ENCODE results near the gene TDRD12. TPM values are rescaled to one million over a fixed set of nuclear protein-coding genes. Genes with fewer than 3 reads are reported as not detected.

TDRD12 gene
- total and polyA plus RNA-seq, 2 of the 13 experiments (the other 11 are each of a cell fraction or from before 2014, with no cell fraction given), result 0.03 to 0.40 TPM

GRCh38 chr19:32682317-32682716 lies 37.2 kb upstream of the TDRD12 start:
- no peaks in the 10 kb centered on the region for H3K9me3 ChIP-seq (ENCODE audit: low read length)
- H3K4me1 ChIP-seq (ENCODE audit: insufficient read depth, low read length), result peaks cover 9% of the 10 kb centered on the region
- no peaks in the 10 kb centered on the region for H3K79me2 ChIP-seq (ENCODE audit: insufficient read depth, low read length)
- no peaks in the 10 kb centered on the region for H3K36me3 ChIP-seq (replicated peaks in 1 of 2; ENCODE audit: control insufficient read depth in 1 of 2, insufficient read depth in 2 of 2, low read length in 2 of 2)
- WGBS (ENCODE audit: low lambda C conversion rate), result 5% methylated on average over 4 of the region's 4 CpGs
- CTCF ChIA-PET (ENCODE audit: low intra/inter-chr PET ratio, low total read pairs), result no interaction called here
- DNase-seq (ENCODE audit: low spot score), result no peak
- no peak overlapping the region for H3K4me3 ChIP-seq (replicated peaks in 1 of 3; ENCODE audit: insufficient read depth in 1 of 3, low read depth in 2 of 3, low read length in 3 of 3)
- intact Hi-C loops (cut with micrococcal nuclease; ENCODE audit: unreplicated experiment), result no loop called here
- no peak for FAIRE-seq
- in situ Hi-C loops (cut with HindIII; ENCODE audit: extremely low pct_ligation_motif_present, low pct_unique_long_range_greater_than_20kb), result loop anchor here (25.0 kb wide), 1 partner anchor 455 kb away; the partner anchor contains the start of gene WDR88
- H3K4me2 ChIP-seq (ENCODE audit: low read depth, low read length), result no peak overlapping the region
- no peak for ATAC-seq
- H4K20me1 ChIP-seq (ENCODE audit: insufficient read depth, low read length), result no peaks in the 10 kb centered on the region
- POLR2A ChIA-PET, result interaction anchor here (3.0 kb wide), 1 partner anchor 9 kb away, joined by 9 read pairs; the partner anchor contains the start of gene NUDT19
- H3K9ac ChIP-seq (ENCODE audit: insufficient read depth, low read depth, low read length), result no peak overlapping the region
- no peak for TF ChIP-seq MNT (IDR thresholded peaks at IDR 0.05)
- TF ChIP-seq NRL (CRISPR knock-in tag; IDR thresholded peaks at IDR 0.05; ENCODE audit: borderline replicate concordance), result no peak
- TF ChIP-seq, protein P1, sequence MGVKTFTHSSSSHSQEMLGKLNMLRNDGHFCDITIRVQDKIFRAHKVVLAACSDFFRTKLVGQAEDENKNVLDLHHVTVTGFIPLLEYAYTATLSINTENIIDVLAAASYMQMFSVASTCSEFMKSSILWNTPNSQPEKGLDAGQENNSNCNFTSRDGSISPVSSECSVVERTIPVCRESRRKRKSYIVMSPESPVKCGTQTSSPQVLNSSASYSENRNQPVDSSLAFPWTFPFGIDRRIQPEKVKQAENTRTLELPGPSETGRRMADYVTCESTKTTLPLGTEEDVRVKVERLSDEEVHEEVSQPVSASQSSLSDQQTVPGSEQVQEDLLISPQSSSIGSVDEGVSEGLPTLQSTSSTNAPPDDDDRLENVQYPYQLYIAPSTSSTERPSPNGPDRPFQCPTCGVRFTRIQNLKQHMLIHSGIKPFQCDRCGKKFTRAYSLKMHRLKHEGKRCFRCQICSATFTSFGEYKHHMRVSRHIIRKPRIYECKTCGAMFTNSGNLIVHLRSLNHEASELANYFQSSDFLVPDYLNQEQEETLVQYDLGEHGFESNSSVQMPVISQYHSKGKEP (CRISPR knock-in tag; IDR thresholded peaks at IDR 0.05), result no peak
- no peak for TF ChIP-seq ZNF614 (CRISPR knock-in tag; IDR thresholded peaks at IDR 0.05; ENCODE audit: borderline replicate concordance)
- no peak for TF ChIP-seq PLRG1 (conservative IDR thresholded peaks at IDR 0.05)
- TF ChIP-seq RCOR2 (CRISPR knock-in tag; IDR thresholded peaks at IDR 0.05), result no peak
- no peak for TF ChIP-seq ZIK1 (CRISPR knock-in tag; IDR thresholded peaks at IDR 0.05; ENCODE audit: borderline replicate concordance, low read depth)
- no peak for TF ChIP-seq PHF20 (CRISPR knock-in tag; IDR thresholded peaks at IDR 0.05)
- TF ChIP-seq, protein P2, sequence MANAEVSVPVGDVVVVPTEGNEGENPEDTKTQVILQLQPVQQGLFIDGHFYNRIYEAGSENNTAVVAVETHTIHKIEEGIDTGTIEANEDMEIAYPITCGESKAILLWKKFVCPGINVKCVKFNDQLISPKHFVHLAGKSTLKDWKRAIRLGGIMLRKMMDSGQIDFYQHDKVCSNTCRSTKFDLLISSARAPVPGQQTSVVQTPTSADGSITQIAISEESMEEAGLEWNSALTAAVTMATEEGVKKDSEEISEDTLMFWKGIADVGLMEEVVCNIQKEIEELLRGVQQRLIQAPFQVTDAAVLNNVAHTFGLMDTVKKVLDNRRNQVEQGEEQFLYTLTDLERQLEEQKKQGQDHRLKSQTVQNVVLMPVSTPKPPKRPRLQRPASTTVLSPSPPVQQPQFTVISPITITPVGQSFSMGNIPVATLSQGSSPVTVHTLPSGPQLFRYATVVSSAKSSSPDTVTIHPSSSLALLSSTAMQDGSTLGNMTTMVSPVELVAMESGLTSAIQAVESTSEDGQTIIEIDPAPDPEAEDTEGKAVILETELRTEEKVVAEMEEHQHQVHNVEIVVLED (CRISPR knock-in tag; IDR thresholded peaks at IDR 0.05; ENCODE audit: borderline replicate concordance), result no peak
- TF ChIP-seq HMG20B (CRISPR knock-in tag; conservative IDR thresholded peaks at IDR 0.05), result no peak
- TF ChIP-seq, protein P3, sequence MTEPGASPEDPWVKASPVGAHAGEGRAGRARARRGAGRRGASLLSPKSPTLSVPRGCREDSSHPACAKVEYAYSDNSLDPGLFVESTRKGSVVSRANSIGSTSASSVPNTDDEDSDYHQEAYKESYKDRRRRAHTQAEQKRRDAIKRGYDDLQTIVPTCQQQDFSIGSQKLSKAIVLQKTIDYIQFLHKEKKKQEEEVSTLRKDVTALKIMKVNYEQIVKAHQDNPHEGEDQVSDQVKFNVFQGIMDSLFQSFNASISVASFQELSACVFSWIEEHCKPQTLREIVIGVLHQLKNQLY (CRISPR knock-in tag; IDR thresholded peaks at IDR 0.05), result no peak
- no peak for TF ChIP-seq ZBTB21 (CRISPR knock-in tag; IDR thresholded peaks at IDR 0.05)
- TF ChIP-seq PAWR (CRISPR knock-in tag; IDR thresholded peaks at IDR 0.05; ENCODE audit: borderline replicate concordance), result no peak
- TF ChIP-seq BRCA1 (CRISPR knock-in tag; IDR thresholded peaks at IDR 0.05), result no peak
- TF ChIP-seq HNF4G (IDR thresholded peaks at IDR 0.05; ENCODE audit: borderline replicate concordance, low read depth, low read length), result no peak
- TF ChIP-seq HNF4G (CRISPR knock-in tag; IDR thresholded peaks at IDR 0.05; ENCODE audit: borderline replicate concordance, low read depth), result no peak
- TF ChIP-seq SRSF4 (IDR thresholded peaks at IDR 0.05; ENCODE audit: low read depth, low read length, poor library complexity, severe bottlenecking), result no peak
- TF ChIP-seq PHF8 (CRISPR knock-in tag; IDR thresholded peaks at IDR 0.05), result no peak
- TF ChIP-seq ETV6 (CRISPR knock-in tag; conservative IDR thresholded peaks at IDR 0.05), result no peak
- no peak for TF ChIP-seq AGO2 (optimal IDR thresholded peaks at IDR 0.05; ENCODE audit: low read depth, low read length)
- H2AFZ ChIP-seq (ENCODE audit: low read length), result no peak overlapping the region
- H3K27me3 ChIP-seq (ENCODE audit: control insufficient read depth in 1 of 2, insufficient read depth in 2 of 2, low read length in 2 of 2), result peaks cover 0 to 4% of the 10 kb centered on the region in 2 experiments; a peak in 4 of 5 replicates
- H3K27ac ChIP-seq (ENCODE audit: extremely low read length, insufficient read depth, low read length), result no peak overlapping the region
- BruUV-seq (replicated peaks), result no TSS peak

Measured in HepG2 (cell line).